Trophoblast cell (in vitro differentiated cells and primary cell): ENCODE data around the gene TTC13.

Experiments
- DNase-seq, 2 donors: peaks; one replicate each; pipeline ENCODE4 v3.0.0-alpha.2; 2016
- H2AFZ ChIP-seq: 2 replicates; pipeline ENCODE4 v1.6.1; 2013; ENCODE audit warnings: low read length, moderate library complexity, mild to moderate bottlenecking; ENCODE audit not compliant: insufficient read depth, poor library complexity
- H2AK5ac ChIP-seq: 2 replicates; pipeline ENCODE4 v1.6.1; 2013; ENCODE audit warnings: mild to moderate bottlenecking, low read length
- H2BK120ac ChIP-seq: 2 replicates; pipeline ENCODE4 v1.6.1; 2013; ENCODE audit warnings: low read length, mild to moderate bottlenecking, moderate library complexity; ENCODE audit not compliant: insufficient read depth, poor library complexity
- H2BK12ac ChIP-seq: 2 replicates; pipeline ENCODE4 v1.6.1; 2013; ENCODE audit warnings: mild to moderate bottlenecking, low read length, moderate library complexity
- H2BK5ac ChIP-seq: 2 replicates; pipeline ENCODE4 v1.6.1; 2013; ENCODE audit warnings: low read length, low read depth, moderate library complexity, mild to moderate bottlenecking; ENCODE audit not compliant: poor library complexity
- H3K14ac ChIP-seq: 2 replicates; pipeline ENCODE4 v1.6.1; 2013; ENCODE audit warnings: mild to moderate bottlenecking, low read length
- H3K18ac ChIP-seq: 2 replicates; pipeline ENCODE4 v1.6.1; 2013; ENCODE audit warnings: mild to moderate bottlenecking, low read length
- H3K23ac ChIP-seq: 2 replicates; pipeline ENCODE4 v1.6.1; 2013; ENCODE audit warnings: low read length
- H3K27ac ChIP-seq: 2 replicates; pipeline ENCODE4 v1.5.1; 2013; ENCODE audit warnings: low read depth, mild to moderate bottlenecking, inconsistent platforms, low read length, moderate library complexity
- H3K27me3 ChIP-seq: 2 replicates; pipeline ENCODE4 v1.6.1; 2013; ENCODE audit warnings: inconsistent platforms, mild to moderate bottlenecking, low read length, moderate library complexity; ENCODE audit not compliant: insufficient read depth
- H3K36me3 ChIP-seq, 2 experiments: 1 replicate in 1 of 2; 2 replicates in 1 of 2; pipeline ENCODE4 v1.6.1; 2013; ENCODE audit warnings: low read length in 2 of 2, mild to moderate bottlenecking in 2 of 2, moderate library complexity in 1 of 2; ENCODE audit not compliant: insufficient read depth in 2 of 2, control insufficient read depth in 1 of 2
- H3K4ac ChIP-seq: 2 replicates; pipeline ENCODE4 v1.6.1; 2013; ENCODE audit warnings: low read depth, mild to moderate bottlenecking, low read length, moderate library complexity
- H3K4me1 ChIP-seq, 2 experiments: 1 replicate in 1 of 2; 2 replicates in 1 of 2; pipeline ENCODE4 v1.6.1; 2013; ENCODE audit warnings: low read length in 2 of 2, mild to moderate bottlenecking in 2 of 2, moderate library complexity in 1 of 2; ENCODE audit not compliant: insufficient read depth in 2 of 2, control insufficient read depth in 1 of 2
- H3K4me2 ChIP-seq: 2 replicates; pipeline ENCODE4 v1.6.1; 2013; ENCODE audit warnings: inconsistent platforms, mild to moderate bottlenecking, low read length, moderate library complexity
- H3K4me3 ChIP-seq: 2 replicates; pipeline ENCODE4 v1.5.1; 2013; ENCODE audit warnings: mild to moderate bottlenecking, low read depth, low read length, inconsistent platforms
- H3K79me1 ChIP-seq: one replicate; pipeline ENCODE4 v1.6.1; 2013; ENCODE audit warnings: low read length
- H3K79me2 ChIP-seq: 2 replicates; pipeline ENCODE4 v1.6.1; 2013; ENCODE audit warnings: low read length, mild to moderate bottlenecking; ENCODE audit not compliant: control insufficient read depth, insufficient read depth, poor library complexity
- H3K9ac ChIP-seq: 2 replicates; pipeline ENCODE4 v1.6.1; 2013; ENCODE audit warnings: mild to moderate bottlenecking, low read length
- H3K9me3 ChIP-seq: 2 replicates; pipeline ENCODE4 v1.6.1; 2013; ENCODE audit warnings: low read depth, mild to moderate bottlenecking, control low read depth, inconsistent platforms, low read length; ENCODE audit not compliant: insufficient read depth
- H4K12ac ChIP-seq: 2 replicates; pipeline ENCODE4 v1.6.1; 2013; ENCODE audit warnings: low read depth, mild to moderate bottlenecking, low read length, moderate library complexity
- H4K8ac ChIP-seq: 2 replicates; pipeline ENCODE4 v1.6.1; 2013; ENCODE audit warnings: low read depth, mild to moderate bottlenecking, low read length, moderate library complexity
- H4K91ac ChIP-seq: one replicate; pipeline ENCODE4 v1.6.1; 2013; ENCODE audit warnings: low read depth, mild to moderate bottlenecking, low read length, moderate library complexity
- WGBS: extraction: QIAGEN DNeasy Blood & Tissue Kit; methylation state at CpG from one replicate; pipeline ENCODE4 v1.1.7; 2013; ENCODE audit warnings: missing lambda C conversion rate; ENCODE audit not compliant: insufficient read length, insufficient coverage; ENCODE audit errors: extremely low coverage; 5-methylcytosine and 5-hydroxymethylcytosine counted together

TTC13 gene

GRCh38 chr1:230958370-230958769, 20.3 kb downstream of the TTC13 start:
- Histone ChIP-seq H2AFZ (no peak overlapping the region), H3K23ac (no peak overlapping the region), H3K4ac (no peak overlapping the region), H3K79me2 (no peaks in the 10 kb centered on the region), H2AK5ac (no peak overlapping the region), H3K14ac (no peak overlapping the region), H3K27ac (no peak overlapping the region), H3K9ac (no peak overlapping the region), H3K79me1 (no peaks in the 10 kb centered on the region), H3K4me2 (no peak overlapping the region), H4K8ac (no peak overlapping the region), H3K27me3 (no peaks in the 10 kb centered on the region), H4K12ac (no peak overlapping the region), H3K4me3 (no peak overlapping the region), H2BK120ac (no peak overlapping the region), H2BK5ac (no peak overlapping the region), H3K4me1 (no peaks in the 10 kb centered on the region), H3K9me3 (no peaks in the 10 kb centered on the region), H2BK12ac (no peak overlapping the region), H3K36me3 (no peaks in the 10 kb centered on the region), H3K18ac (no peak overlapping the region), H4K91ac (no peak overlapping the region)
- no CpG with 5 or more reads among the region's 4 CpGs for WGBS
- DNase-seq, result no peak

GRCh38 chr1:230957580-230957989, 21.1 kb downstream of the TTC13 start:
- no peak overlapping the region for H4K12ac ChIP-seq
- no peak overlapping the region for H2BK5ac ChIP-seq
- H3K4me3 ChIP-seq, result no peak overlapping the region
- H3K4me2 ChIP-seq, result no peak overlapping the region
- no peak overlapping the region for H2BK120ac ChIP-seq
- no peak overlapping the region for H3K14ac ChIP-seq
- no peak overlapping the region for H4K8ac ChIP-seq
- no peaks in the 10 kb centered on the region for H3K27me3 ChIP-seq
- no peaks in the 10 kb centered on the region for H3K9me3 ChIP-seq
- H4K91ac ChIP-seq, result no peak overlapping the region
- H3K18ac ChIP-seq, result no peak overlapping the region
- H2AFZ ChIP-seq, result no peak overlapping the region
- H3K4ac ChIP-seq, result no peak overlapping the region
- no peaks in the 10 kb centered on the region for H3K36me3 ChIP-seq
- no CpG with 5 or more reads among the region's 4 CpGs for WGBS
- no peak overlapping the region for H3K27ac ChIP-seq
- H3K4me1 ChIP-seq, result no peaks in the 10 kb centered on the region
- H3K23ac ChIP-seq, result no peak overlapping the region
- no peak overlapping the region for H3K9ac ChIP-seq
- H3K79me1 ChIP-seq, result no peaks in the 10 kb centered on the region
- no peak overlapping the region for H2AK5ac ChIP-seq
- no peaks in the 10 kb centered on the region for H3K79me2 ChIP-seq
- DNase-seq, result no peak
- no peak overlapping the region for H2BK12ac ChIP-seq

DNA sequence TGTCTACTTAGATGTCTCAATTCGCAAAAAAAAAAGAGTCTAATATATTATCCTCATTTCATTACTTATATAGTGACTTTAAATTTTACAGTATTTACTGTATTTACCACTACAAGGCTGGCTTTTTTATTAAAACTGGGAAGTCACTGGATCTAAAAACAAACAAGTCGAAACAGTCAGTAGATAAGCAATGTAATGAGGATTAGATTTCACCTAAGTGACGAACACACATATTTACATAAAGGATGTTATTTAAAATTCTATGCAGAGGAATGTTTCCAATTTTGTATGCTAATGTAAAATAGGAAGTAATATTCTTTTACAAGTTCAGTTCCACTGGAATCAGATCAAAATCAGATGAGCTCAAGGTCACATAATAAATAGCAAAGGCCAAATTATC, 28.3 kb downstream of the TTC13 start:
- no peaks in the 10 kb centered on the region for H3K79me2 ChIP-seq
- no peak overlapping the region for H3K27ac ChIP-seq
- H3K27me3 ChIP-seq, result no peaks in the 10 kb centered on the region
- H4K91ac ChIP-seq, result no peak overlapping the region
- H3K4me3 ChIP-seq, result no peak overlapping the region
- no peak overlapping the region for H3K9ac ChIP-seq
- no peak overlapping the region for H2BK12ac ChIP-seq
- no peak overlapping the region for H3K23ac ChIP-seq
- no peaks in the 10 kb centered on the region for H3K79me1 ChIP-seq
- no peaks in the 10 kb centered on the region for H3K9me3 ChIP-seq
- no peak overlapping the region for H2AFZ ChIP-seq
- no peak overlapping the region for H2BK120ac ChIP-seq
- no peaks in the 10 kb centered on the region for H3K36me3 ChIP-seq
- DNase-seq, result no peak
- no peak overlapping the region for H4K8ac ChIP-seq
- WGBS, result no CpG with 5 or more reads among the region's 3 CpGs
- no peak overlapping the region for H4K12ac ChIP-seq
- H3K4me2 ChIP-seq, result no peak overlapping the region
- no peak overlapping the region for H2BK5ac ChIP-seq
- H3K4me1 ChIP-seq, result no peaks in the 10 kb centered on the region
- H3K14ac ChIP-seq, result no peak overlapping the region
- no peak overlapping the region for H2AK5ac ChIP-seq
- no peak overlapping the region for H3K4ac ChIP-seq
- no peak overlapping the region for H3K18ac ChIP-seq

GRCh38 chr1:230948903-230949302, 29.8 kb downstream of the TTC13 start:
- Histone ChIP-seq H3K4ac (no peak overlapping the region), H3K23ac (no peak overlapping the region), H3K36me3 (no peaks in the 10 kb centered on the region), H2BK5ac (no peak overlapping the region), H3K4me1 (no peaks in the 10 kb centered on the region), H3K9me3 (no peaks in the 10 kb centered on the region), H2AK5ac (no peak overlapping the region), H3K18ac (no peak overlapping the region), H2BK120ac (no peak overlapping the region), H3K79me2 (no peaks in the 10 kb centered on the region), H3K9ac (no peak overlapping the region), H3K4me3 (no peak overlapping the region), H2AFZ (no peak overlapping the region), H3K27me3 (no peaks in the 10 kb centered on the region), H2BK12ac (no peak overlapping the region), H3K4me2 (no peak overlapping the region), H3K79me1 (no peaks in the 10 kb centered on the region), H4K91ac (no peak overlapping the region), H4K8ac (no peak overlapping the region), H3K14ac (no peak overlapping the region), H3K27ac (no peak overlapping the region), H4K12ac (no peak overlapping the region)
- no CpG with 5 or more reads among the region's 3 CpGs for WGBS
- no peak for DNase-seq
